Panc1 (cell line): Measurements from ENCODE around the gene DOCK1.

Experiments used
- POLR2AphosphoS5 ChIP-seq: IDR thresholded peaks from 2 replicates; pipeline ENCODE4 v1.6.1; 2012; ENCODE audit warnings: mild to moderate bottlenecking, low read depth, low read length, moderate library complexity
- TF ChIP-seq, protein P1 (sequence below): fragments of 450-650 bp; IDR thresholded peaks from 2 replicates; pipeline ENCODE4 v1.5.1; 2017; ENCODE audit warnings: mild to moderate bottlenecking
- TF ChIP-seq, protein P2 (sequence below), 2 experiments: IDR thresholded peaks; 2 replicates each; pipeline ENCODE4 v1.6.1; 2011 to 2012; ENCODE audit warnings: low read depth in 2 of 2, control low read depth in 1 of 2, low read length in 1 of 2, mild to moderate bottlenecking in 1 of 2, moderate library complexity in 1 of 2; ENCODE audit not compliant: insufficient read depth in 1 of 2

DNA sequence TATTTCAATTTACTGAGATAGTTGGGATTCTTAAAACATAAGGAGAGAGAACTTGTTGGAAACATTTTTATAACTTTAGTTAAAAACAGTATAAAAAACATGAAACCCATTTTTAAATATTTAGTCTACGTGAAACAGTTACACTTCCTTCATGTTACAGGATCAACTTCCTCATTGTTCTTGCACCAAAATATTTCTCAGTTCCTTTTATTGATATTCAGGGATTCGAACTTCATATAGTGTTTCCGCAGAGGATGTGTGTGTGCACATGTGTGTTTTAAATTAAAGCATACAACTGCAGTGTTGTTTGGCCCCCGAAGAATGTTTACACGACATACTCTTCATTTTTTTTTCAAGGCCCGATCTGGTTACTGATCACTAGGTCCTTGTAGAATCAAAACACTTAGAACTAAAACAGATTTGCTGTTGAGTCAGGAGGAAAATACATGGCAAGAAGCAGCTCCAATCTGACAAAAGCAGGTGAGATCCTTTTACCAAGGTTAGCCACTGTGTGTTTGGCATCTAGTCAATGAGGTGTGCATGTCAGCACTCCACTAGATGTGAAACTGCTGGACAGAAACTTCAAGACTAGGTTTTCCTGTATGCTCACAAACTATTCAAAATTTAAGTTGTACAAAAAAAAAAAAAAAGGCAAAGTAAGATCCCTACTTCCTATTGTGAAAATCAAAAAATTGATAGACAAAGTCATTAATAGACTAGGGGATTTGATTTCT is 230.8 kb downstream of the DOCK1 start:
- TF ChIP-seq POLR2AphosphoS5: no peak
- TF ChIP-seq, protein P1, sequence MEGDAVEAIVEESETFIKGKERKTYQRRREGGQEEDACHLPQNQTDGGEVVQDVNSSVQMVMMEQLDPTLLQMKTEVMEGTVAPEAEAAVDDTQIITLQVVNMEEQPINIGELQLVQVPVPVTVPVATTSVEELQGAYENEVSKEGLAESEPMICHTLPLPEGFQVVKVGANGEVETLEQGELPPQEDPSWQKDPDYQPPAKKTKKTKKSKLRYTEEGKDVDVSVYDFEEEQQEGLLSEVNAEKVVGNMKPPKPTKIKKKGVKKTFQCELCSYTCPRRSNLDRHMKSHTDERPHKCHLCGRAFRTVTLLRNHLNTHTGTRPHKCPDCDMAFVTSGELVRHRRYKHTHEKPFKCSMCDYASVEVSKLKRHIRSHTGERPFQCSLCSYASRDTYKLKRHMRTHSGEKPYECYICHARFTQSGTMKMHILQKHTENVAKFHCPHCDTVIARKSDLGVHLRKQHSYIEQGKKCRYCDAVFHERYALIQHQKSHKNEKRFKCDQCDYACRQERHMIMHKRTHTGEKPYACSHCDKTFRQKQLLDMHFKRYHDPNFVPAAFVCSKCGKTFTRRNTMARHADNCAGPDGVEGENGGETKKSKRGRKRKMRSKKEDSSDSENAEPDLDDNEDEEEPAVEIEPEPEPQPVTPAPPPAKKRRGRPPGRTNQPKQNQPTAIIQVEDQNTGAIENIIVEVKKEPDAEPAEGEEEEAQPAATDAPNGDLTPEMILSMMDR: no peak
- TF ChIP-seq, protein P2, sequence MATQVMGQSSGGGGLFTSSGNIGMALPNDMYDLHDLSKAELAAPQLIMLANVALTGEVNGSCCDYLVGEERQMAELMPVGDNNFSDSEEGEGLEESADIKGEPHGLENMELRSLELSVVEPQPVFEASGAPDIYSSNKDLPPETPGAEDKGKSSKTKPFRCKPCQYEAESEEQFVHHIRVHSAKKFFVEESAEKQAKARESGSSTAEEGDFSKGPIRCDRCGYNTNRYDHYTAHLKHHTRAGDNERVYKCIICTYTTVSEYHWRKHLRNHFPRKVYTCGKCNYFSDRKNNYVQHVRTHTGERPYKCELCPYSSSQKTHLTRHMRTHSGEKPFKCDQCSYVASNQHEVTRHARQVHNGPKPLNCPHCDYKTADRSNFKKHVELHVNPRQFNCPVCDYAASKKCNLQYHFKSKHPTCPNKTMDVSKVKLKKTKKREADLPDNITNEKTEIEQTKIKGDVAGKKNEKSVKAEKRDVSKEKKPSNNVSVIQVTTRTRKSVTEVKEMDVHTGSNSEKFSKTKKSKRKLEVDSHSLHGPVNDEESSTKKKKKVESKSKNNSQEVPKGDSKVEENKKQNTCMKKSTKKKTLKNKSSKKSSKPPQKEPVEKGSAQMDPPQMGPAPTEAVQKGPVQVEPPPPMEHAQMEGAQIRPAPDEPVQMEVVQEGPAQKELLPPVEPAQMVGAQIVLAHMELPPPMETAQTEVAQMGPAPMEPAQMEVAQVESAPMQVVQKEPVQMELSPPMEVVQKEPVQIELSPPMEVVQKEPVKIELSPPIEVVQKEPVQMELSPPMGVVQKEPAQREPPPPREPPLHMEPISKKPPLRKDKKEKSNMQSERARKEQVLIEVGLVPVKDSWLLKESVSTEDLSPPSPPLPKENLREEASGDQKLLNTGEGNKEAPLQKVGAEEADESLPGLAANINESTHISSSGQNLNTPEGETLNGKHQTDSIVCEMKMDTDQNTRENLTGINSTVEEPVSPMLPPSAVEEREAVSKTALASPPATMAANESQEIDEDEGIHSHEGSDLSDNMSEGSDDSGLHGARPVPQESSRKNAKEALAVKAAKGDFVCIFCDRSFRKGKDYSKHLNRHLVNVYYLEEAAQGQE (IDR thresholded peaks at IDR 0.05; ENCODE audit: insufficient read depth in 1 of 2, low read depth in 2 of 2, low read length in 1 of 2): no peak
